GM18868 (cell line): ENCODE measurements around the gene CLCN6.

Experiments used
- ATAC-seq: cut with Tn5 transposase; IDR thresholded peaks from one replicate; pipeline ENCODE4 v1.9.1; 2021; ENCODE audit warnings: mild to moderate bottlenecking, moderate library complexity; ENCODE audit not compliant: unreplicated experiment

Gene CLCN6

DNA sequence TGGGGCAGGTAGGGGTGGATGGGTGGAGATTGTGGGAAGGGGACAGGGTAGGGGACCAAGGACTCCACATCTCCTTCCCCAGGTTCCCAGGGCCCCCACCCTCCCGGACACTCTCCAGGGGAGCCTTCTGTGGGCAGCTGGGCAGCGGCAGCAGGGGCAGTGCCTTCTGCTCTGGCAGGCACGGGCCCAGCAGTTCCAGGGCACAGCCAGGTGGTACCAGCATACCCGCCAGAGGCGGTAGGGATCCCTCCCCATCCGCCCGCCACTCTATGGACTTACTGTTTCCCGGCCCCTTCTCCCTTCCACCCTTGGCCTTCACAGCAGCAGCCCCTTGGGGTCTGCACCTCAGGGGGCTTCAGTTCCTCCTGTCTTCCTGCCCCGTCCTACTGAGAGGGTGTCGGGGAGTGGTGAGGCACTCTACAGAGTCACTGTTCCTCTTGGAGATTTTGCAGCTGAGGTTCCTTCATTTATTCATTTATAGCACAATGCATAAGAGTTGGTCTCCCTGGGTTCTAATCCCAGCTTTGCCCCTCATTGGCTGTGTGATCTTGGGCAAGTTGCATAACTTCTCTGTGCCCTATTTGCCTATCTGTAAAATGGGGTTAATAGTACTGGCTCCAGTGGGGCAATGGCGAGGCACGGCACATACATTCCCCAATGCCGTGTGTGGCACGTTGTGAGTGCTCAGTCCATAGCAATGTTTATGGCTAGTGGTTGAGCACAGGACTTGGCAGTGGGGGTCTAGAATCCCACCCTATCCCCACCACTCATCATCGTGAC, 27.0 kb upstream of the CLCN6 start:
- no peak for ATAC-seq

DNA sequence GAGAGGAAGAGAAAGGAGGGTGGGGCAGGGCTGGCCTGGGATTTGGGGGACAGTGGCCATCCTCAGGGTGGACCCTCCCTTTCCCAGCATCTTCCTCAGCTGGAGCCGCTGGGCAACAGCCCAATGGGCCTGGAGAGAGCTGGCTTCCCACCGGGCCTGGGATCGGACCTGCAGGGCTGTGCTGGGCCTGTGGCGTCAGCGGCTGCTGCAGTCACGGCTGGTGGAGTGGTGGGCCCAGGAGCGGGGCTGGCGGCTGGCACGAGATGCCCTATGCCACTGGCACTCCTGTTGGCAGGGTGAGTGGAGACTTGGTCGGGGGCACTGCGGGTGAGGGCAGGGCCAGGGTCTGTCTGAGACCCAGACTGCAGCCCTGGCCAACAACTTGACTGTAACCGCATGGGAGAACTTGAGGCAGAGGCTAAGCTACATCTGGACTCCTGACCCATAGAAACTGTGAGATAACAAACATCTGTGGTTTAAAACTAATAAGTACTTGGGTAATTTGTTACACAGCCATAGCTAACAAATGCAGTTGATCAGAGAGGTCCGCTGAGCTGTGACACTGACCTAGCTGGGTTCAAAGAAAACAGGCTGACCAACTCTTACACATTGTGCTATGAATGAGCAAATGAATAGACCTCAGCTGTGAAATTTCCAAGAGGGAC, 26.1 kb upstream of the CLCN6 start:
- no peak for ATAC-seq

DNA sequence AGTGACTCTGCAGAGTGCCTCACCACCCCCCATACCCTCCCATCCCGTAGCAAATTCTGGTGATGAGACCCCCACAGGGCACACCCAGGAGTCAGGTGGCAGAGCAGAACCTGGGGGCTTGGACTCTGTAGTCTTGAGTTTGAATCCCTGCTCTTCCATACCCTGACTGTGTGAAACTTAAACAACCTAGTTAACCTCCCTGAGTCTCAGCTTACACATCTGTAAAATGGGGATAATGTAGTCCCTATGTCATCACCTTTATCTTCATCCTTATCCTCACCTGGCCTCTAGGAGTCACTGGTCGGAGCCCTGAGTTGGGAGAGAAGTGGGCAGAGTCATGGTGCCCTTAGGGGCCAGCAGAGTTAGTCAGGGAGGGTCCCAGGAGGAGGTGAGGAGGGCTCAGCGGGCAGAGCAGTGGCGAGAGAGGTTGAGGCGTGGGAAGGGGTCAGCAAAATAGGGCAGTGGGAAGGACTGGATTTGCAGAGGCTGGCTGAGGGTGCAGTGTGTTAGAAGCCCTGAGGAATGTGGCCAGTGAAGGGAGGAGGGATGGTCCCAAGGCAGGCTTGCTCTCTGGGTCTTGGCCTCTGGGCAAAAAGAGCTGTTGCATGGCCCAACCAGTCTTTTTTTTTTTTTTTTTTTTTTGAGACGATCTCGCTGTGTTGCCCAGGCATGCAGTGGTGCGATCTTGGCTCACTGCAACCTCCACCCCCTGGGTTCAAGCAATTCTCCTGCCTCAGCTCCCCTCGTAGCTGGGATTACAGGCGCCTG, 25.4 kb upstream of the CLCN6 start:
- no peak for ATAC-seq

DNA sequence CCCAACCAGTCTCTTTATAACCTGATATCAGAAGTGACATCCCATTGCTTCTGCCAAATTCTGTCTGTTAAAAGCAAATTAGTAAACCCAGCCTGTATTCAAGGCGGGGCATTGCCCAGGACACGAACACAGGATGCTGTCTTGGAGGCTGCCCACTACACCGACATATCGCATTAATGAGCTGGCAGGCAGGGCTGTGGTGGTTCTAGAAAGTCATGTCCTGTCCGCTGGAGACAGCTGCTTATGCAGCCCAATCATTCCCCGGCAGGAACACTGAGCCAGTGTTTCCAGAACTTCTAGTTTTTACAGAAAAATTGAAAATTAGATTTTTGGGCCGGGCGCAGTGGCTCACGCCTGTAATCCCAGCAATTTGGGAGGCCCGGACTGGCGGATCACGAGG, 24.7 kb upstream of the CLCN6 start:
- no peak for ATAC-seq

DNA sequence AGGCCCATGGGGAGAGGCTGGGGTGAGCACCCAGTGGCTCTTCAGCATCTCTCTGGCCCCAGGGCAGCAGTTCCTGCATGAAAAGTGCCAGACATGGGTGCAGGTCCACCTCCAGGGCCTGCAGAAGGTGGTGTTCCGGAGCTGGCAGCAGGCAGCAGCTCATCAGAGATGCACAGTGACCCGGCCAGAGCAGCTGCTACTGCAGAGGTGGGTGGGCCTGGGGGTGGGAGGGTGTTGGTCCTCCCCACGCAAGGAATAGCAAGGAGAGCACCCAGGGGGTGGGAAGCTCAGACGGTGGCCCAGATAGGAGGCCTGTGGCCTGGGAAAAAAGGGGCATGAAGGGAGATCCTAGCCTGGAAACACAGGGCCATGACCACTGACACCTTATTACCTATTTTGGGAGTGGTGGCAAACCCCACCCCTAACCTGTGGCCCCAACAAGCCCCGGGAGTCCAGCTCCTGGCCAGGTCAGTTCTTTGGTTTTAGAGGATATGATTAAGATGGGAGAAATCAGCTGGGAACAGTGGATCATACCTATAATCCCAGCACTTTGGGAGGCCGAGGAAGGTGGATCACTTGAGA, 23.8 kb upstream of the CLCN6 start:
- no peak for ATAC-seq

DNA sequence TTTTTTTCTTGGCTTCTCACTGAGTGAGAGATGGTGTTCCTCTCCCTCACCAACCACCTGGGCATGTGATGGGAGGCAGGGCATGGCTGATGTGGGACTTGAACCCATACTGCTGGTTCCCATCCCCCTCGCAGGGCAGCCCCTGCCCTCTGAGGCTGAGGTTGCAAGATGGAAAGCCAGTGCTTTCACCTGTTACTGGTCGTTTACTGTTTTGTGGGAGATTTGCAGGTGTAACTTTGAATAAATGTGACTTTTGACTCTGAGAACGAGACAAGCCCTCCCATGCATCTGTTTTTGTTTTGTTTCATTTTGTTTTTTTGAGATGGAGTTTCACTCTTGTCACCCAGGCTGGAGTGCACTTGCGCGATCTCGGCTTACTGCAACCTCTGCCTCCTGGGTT, 22.4 kb upstream of the CLCN6 start:
- ATAC-seq: no peak

GRCh38 chr1:11784256-11784992, 21.6 kb upstream of the CLCN6 start:
- no peak for ATAC-seq

GRCh38 chr1:11784993-11785769, 20.8 kb upstream of the CLCN6 start:
- no peak for ATAC-seq

- no peak for ATAC-seq
Measured at GRCh38 chr1:11786168-11786567, 19.8 kb upstream of the CLCN6 start.

GRCh38 chr1:11787251-11787803, 18.7 kb upstream of the CLCN6 start:
- ATAC-seq: no peak

- no peak for ATAC-seq
Measured at GRCh38 chr1:11787804-11788436, 18.1 kb upstream of the CLCN6 start.

GRCh38 chr1:11788549-11789053, 17.4 kb upstream of the CLCN6 start:
- ATAC-seq: no peak

- no peak for ATAC-seq
Measured at GRCh38 chr1:11789126-11790067, 16.6 kb upstream of the CLCN6 start.

DNA sequence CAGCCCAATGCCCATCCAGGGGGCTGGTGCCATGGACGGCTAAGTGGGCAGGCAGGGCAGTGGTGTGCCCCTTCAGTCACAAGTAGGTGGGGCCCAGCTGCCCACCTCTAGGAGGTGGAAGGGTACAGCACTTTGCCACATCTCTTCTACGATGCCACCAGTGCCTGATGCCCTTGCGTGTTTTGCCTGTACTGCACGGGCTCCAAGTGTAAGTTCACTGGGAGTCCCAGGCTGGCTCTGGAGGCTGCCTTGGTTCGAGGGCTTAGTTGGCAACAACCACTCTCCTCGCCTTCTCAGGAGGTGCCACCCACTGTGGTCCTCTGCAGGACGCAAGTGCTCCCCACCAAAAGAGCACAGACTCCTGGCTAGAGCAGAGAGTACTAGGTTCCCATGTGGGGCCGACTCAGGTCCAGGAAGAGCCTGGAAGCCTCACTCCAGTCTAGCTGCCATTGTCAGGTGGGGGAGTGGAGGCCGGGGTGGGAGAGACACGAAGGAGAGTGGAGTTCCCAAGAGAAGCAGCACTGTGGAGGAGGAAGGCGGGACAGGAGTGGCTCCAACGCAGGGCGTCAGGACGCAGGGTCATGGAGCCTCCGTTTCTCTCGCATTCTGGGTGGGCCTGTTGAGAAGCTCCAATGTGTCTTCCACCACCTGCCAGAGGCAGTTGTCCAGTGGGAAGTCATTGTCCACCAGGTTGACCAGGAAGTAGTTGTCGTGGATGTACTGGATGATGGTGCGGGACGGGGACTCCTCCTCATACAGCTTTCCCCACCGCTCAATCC, 15.7 kb upstream of the CLCN6 start:
- ATAC-seq: no peak

DNA sequence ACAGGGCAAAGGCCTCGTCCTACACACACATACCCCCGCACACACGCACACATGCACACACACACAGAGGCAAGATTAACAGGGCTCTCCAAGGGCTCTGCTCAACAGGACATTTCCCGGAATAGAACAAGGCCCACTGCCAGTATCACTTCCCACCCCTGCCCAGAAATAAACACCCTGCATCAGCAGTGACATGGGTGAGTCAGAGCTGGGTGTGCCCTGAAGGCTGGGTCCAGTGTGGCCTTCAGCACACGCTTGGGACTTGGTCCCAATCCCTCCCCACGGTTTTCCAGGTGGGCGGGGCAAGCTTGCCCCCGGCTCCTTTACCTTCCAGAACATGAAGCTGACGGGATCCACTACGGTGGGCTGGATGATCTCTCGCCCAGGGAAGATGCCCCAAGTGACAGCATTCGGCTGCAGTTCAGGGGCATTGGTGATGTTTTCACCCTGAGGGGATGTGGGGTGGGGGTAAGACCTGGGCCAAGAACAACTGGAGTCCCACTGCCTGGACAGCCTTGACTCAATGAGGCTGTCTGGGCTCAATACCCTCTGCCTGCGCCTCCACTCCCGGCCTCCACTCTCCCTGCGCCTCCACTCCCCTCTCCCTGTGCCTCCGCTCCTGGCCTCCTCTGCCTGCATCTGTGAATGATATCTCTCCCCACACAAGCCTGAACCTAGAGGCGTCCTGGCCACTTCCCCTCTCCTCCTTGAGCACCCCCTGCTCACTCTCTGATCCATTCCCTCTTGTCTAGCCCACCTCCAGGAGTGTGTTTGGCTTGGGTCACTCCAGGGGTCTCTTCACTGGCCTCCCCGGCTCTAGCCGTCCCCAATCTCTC, 14.9 kb upstream of the CLCN6 start:
- no peak for ATAC-seq

GRCh38 chr1:11792106-11792505, 13.9 kb upstream of the CLCN6 start:
- ATAC-seq: no peak
